ENCODE results near the gene WDR41.

Gene WDR41

GRCh38 chr5:77443670-77444069 is 48.4 kb downstream of the WDR41 start:
- DNase-seq: no peak

GRCh38 chr5:77438071-77438470 is 54.0 kb downstream of the WDR41 start:
- DNase-seq: no peak

- DNase-seq: no peak
These were observed 54.9 kb downstream of the WDR41 start for GRCh38 chr5:77437194-77437593.

- DNase-seq: no peak
These were observed 60.4 kb downstream of the WDR41 start for GRCh38 chr5:77431719-77432118.

GRCh38 chr5:77431286-77431685 is 60.8 kb downstream of the WDR41 start:
- DNase-seq: no peak

GRCh38 chr5:77430726-77431125 is 61.4 kb downstream of the WDR41 start:
- no peak for DNase-seq

- no peak for DNase-seq
These were observed 63.6 kb downstream of the WDR41 start for GRCh38 chr5:77428526-77428925.

- no peak for DNase-seq
These were observed 64.1 kb downstream of the WDR41 start for GRCh38 chr5:77427998-77428397.

GRCh38 chr5:77426670-77427069 is 65.4 kb downstream of the WDR41 start:
- no peak for DNase-seq

GRCh38 chr5:77425998-77426659 is 66.0 kb downstream of the WDR41 start:
- no peak for DNase-seq

- DNase-seq: no peak
These were observed 66.7 kb downstream of the WDR41 start for GRCh38 chr5:77425420-77425819.

GRCh38 chr5:77424921-77425320 is 67.2 kb downstream of the WDR41 start:
- DNase-seq: no peak

- DNase-seq: no peak
These were observed 68.9 kb downstream of the WDR41 start for GRCh38 chr5:77423022-77423750.

- no peak for DNase-seq
These were observed 71.2 kb downstream of the WDR41 start for GRCh38 chr5:77420940-77421339.

GRCh38 chr5:77419644-77420582 is 72.2 kb downstream of the WDR41 start:
- no peak for DNase-seq

GRCh38 chr5:77418601-77419581 is 73.2 kb downstream of the WDR41 start:
- DNase-seq: no peak

GRCh38 chr5:77418162-77418561 is 74.0 kb downstream of the WDR41 start:
- no peak for DNase-seq

GRCh38 chr5:77413049-77413448 is 79.1 kb downstream of the WDR41 start:
- DNase-seq: no peak

- DNase-seq: no peak
These were observed 82.1 kb downstream of the WDR41 start for GRCh38 chr5:77409870-77410621.

GRCh38 chr5:77407152-77407551 is 85.0 kb downstream of the WDR41 start:
- no peak for DNase-seq

GRCh38 chr5:77402796-77403195 is 89.3 kb downstream of the WDR41 start:
- no peak for DNase-seq

GRCh38 chr5:77400645-77401044 is 91.5 kb downstream of the WDR41 start:
- DNase-seq: no peak
